H1 (cell line): ENCODE measurements around the gene DUSP2. TPM values are rescaled to one million over a fixed set of nuclear protein-coding genes. Genes with fewer than 3 reads are reported as not detected.

ENCODE experiments used
- CTCF ChIA-PET: fragments of 300-600 bp; sonication (Branson Sonifier 250); formaldehyde crosslinking; loops from one replicate; lab custom pipeline; 2021; ENCODE audit not compliant: partially characterized antibody; lab: Charles Lee
- POLR2A ChIA-PET: fragments of 300-600 bp; sonication (Branson Sonifier 250); formaldehyde crosslinking; loops from one replicate; lab custom pipeline; 2021; ENCODE audit warnings: inconsistent platforms; ENCODE audit not compliant: partially characterized antibody; lab: Charles Lee
- DNase-seq, 2 experiments: peaks; one replicate each; pipeline versions ENCODE4 v3.0.0 to v3.0.0-alpha.2; 2010 to 2022; ENCODE audit warnings: low spot score in 2 of 2, low read depth in 1 of 2, mixed read lengths in 1 of 2
- FAIRE-seq: peaks from 2 replicates; lab custom pipeline; 2011; peaks lifted over from hg19 to GRCh38; lab: Jason Lieb, UNC
- H2AFZ ChIP-seq: 2 replicates; pipeline ENCODE4 v1.8.1; 2012; ENCODE audit warnings: low read length, inconsistent platforms
- H2AK5ac ChIP-seq: 2 replicates; pipeline ENCODE4 v1.6.1; 2013; ENCODE audit warnings: low read depth, low read length
- H2BK120ac ChIP-seq: replicated peaks from 2 replicates; pipeline ENCODE3; 2013; ENCODE audit warnings: low read depth, low read length, inconsistent platforms
- H2BK12ac ChIP-seq: 2 replicates; pipeline ENCODE4 v1.6.1; 2013; ENCODE audit warnings: low read depth, low read length
- H2BK15ac ChIP-seq: 2 replicates; pipeline ENCODE4 v1.6.1; 2013; ENCODE audit warnings: low read length
- H2BK20ac ChIP-seq: 2 replicates; pipeline ENCODE4 v1.6.1; 2013; ENCODE audit warnings: low read length
- H2BK5ac ChIP-seq: 2 replicates; pipeline ENCODE4 v1.6.1; 2013; ENCODE audit warnings: low read depth, low read length
- H3K14ac ChIP-seq: 2 replicates; pipeline ENCODE4 v1.6.1; 2013; ENCODE audit warnings: inconsistent platforms; ENCODE audit not compliant: insufficient read length
- H3K18ac ChIP-seq: 2 replicates; pipeline ENCODE4 v1.6.1; 2013; ENCODE audit warnings: low read length; ENCODE audit errors: extremely low read depth
- H3K23ac ChIP-seq: 2 replicates; pipeline ENCODE4 v1.6.1; 2013; ENCODE audit warnings: inconsistent platforms; ENCODE audit not compliant: insufficient read length
- H3K23me2 ChIP-seq: 2 replicates; pipeline ENCODE4 v1.6.1; 2013; ENCODE audit warnings: low read depth, low read length
- H3K27ac ChIP-seq: 2 replicates; pipeline ENCODE4 v1.6.1; 2011; ENCODE audit warnings: low read depth, low read length, inconsistent platforms
- H3K27me3 ChIP-seq, 4 experiments: replicated peaks in 1 of 4; 1 replicate in 1 of 4; 2 replicates in 3 of 4; pipeline versions ENCODE4 v1.6.1 to v1.8.1; 2011 to 2013; ENCODE audit warnings: low read length in 3 of 4, mild to moderate bottlenecking in 3 of 4, inconsistent platforms in 2 of 4, mixed read lengths in 2 of 4, moderate library complexity in 1 of 4; ENCODE audit not compliant: control insufficient read depth in 3 of 4, insufficient read depth in 3 of 4; ENCODE audit errors: extremely low read depth in 1 of 4
- H3K36me3 ChIP-seq, 4 experiments: 2 replicates each; pipeline versions ENCODE4 v1.6.1 to v1.8.1; 2011 to 2013; ENCODE audit warnings: mild to moderate bottlenecking in 4 of 4, low read length in 3 of 4, moderate library complexity in 2 of 4, control low read depth in 1 of 4, inconsistent platforms in 1 of 4; ENCODE audit not compliant: insufficient read depth in 4 of 4, control insufficient read depth in 2 of 4
- H3K4ac ChIP-seq: replicated peaks from 2 replicates; pipeline ENCODE3; 2013; ENCODE audit warnings: low read length, low read depth, mixed read lengths, inconsistent platforms; ENCODE audit not compliant: insufficient read length
- H3K4me1 ChIP-seq, 4 experiments: replicated peaks in 1 of 4; 1 replicate in 1 of 4; 2 replicates in 3 of 4; pipeline versions ENCODE4 v1.6.1 to v1.8.1; 2011 to 2013; ENCODE audit warnings: low read length in 3 of 4, inconsistent platforms in 2 of 4, mixed read lengths in 1 of 4; ENCODE audit not compliant: insufficient read depth in 4 of 4, control insufficient read depth in 3 of 4
- H3K4me2 ChIP-seq, 2 experiments: 2 replicates each; pipeline versions ENCODE4 v1.6.1 to v1.8.1; 2011 to 2013; ENCODE audit warnings: low read depth in 2 of 2, low read length in 2 of 2, control low read depth in 1 of 2, inconsistent platforms in 1 of 2, mild to moderate bottlenecking in 1 of 2; ENCODE audit not compliant: insufficient read depth in 1 of 2
- H3K4me3 ChIP-seq, 4 experiments: fragments of 200-600, 300-600 bp in 1 of 4; sonication (generic), shearing (Covaris generic), sonication (Bioruptor Twin) in 1 of 4; 2 replicates each; pipeline versions ENCODE4 v1.5.1 to v1.8.1; 2011 to 2016; ENCODE audit warnings: low read length in 4 of 4, low read depth in 3 of 4, control low read depth in 2 of 4, inconsistent platforms in 2 of 4, mild to moderate bottlenecking in 2 of 4, mixed read lengths in 1 of 4, moderate library complexity in 1 of 4; ENCODE audit not compliant: insufficient read depth in 2 of 4; ENCODE audit errors: extremely low read depth in 1 of 4
- H3K56ac ChIP-seq: replicated peaks from 2 replicates; pipeline ENCODE3; 2013; ENCODE audit warnings: low read depth, mild to moderate bottlenecking, mixed read lengths, low read length, inconsistent platforms; ENCODE audit not compliant: insufficient read length
- H3K79me1 ChIP-seq: 2 replicates; pipeline ENCODE4 v1.6.1; 2013; ENCODE audit warnings: low read depth, low read length, control low read depth
- H3K79me2 ChIP-seq, 2 experiments: 2 replicates each; pipeline versions ENCODE4 v1.6.1 to v1.8.1; 2012 to 2013; ENCODE audit warnings: low read length in 2 of 2, mild to moderate bottlenecking in 2 of 2, inconsistent platforms in 1 of 2; ENCODE audit not compliant: insufficient read depth in 2 of 2, control insufficient read depth in 1 of 2
- H3K9ac ChIP-seq, 4 experiments: replicated peaks in 1 of 4; 1 replicate in 1 of 4; 2 replicates in 3 of 4; pipeline versions ENCODE4 v1.6.1 to v1.8.1; 2011 to 2013; ENCODE audit warnings: low read depth in 3 of 4, low read length in 3 of 4, control low read depth in 2 of 4, mild to moderate bottlenecking in 2 of 4, moderate library complexity in 2 of 4, inconsistent platforms in 1 of 4; ENCODE audit errors: extremely low read depth in 1 of 4
- H3K9me3 ChIP-seq, 2 experiments: 2 replicates each; pipeline versions ENCODE4 v1.6.1 to v1.8.1; 2012 to 2013; ENCODE audit warnings: mild to moderate bottlenecking in 2 of 2, moderate library complexity in 2 of 2, control low read depth in 1 of 2, inconsistent platforms in 1 of 2, low read depth in 1 of 2, low read length in 1 of 2, mixed read lengths in 1 of 2; ENCODE audit not compliant: insufficient read depth in 2 of 2
- H4K20me1 ChIP-seq, 2 experiments: replicated peaks in 1 of 2; 2 replicates each; pipeline versions ENCODE3 to v1.8.1; 2011 to 2013; ENCODE audit warnings: inconsistent platforms in 2 of 2, low read length in 2 of 2, mild to moderate bottlenecking in 1 of 2; ENCODE audit not compliant: insufficient read depth in 2 of 2, control insufficient read depth in 1 of 2
- H4K5ac ChIP-seq: 2 replicates; pipeline ENCODE4 v1.6.1; 2013; ENCODE audit warnings: low read length, low read depth, mixed read lengths, inconsistent platforms; ENCODE audit not compliant: insufficient read length
- H4K8ac ChIP-seq: 2 replicates; pipeline ENCODE4 v1.8.0; 2013; ENCODE audit warnings: mild to moderate bottlenecking, moderate library complexity, low read length, inconsistent platforms; ENCODE audit not compliant: insufficient read depth; ENCODE audit errors: extremely low read depth
- H4K91ac ChIP-seq: replicated peaks from 2 replicates; pipeline ENCODE3; 2013; ENCODE audit warnings: low read length, mixed read lengths, inconsistent platforms; ENCODE audit not compliant: insufficient read length
- CREB1 ChIP-seq: IDR thresholded peaks from 2 replicates; pipeline ENCODE4 v1.6.1; 2012; ENCODE audit warnings: inconsistent platforms
- HDAC6 ChIP-seq: IDR thresholded peaks from one replicate; pipeline ENCODE4 v1.7.1; 2012; ENCODE audit warnings: low read depth, mild to moderate bottlenecking, inconsistent platforms, low read length, moderate library complexity
- JUND ChIP-seq: IDR thresholded peaks from 2 replicates; pipeline ENCODE4 v1.6.1; 2011; ENCODE audit warnings: mild to moderate bottlenecking, improper control_type of control experiment, low read length
- KDM1A ChIP-seq: fragments of 200-600, 300-600 bp; sonication (generic); IDR thresholded peaks from 2 replicates; pipeline ENCODE4 v1.7.1; 2016; ENCODE audit warnings: mild to moderate bottlenecking, low read length, borderline replicate concordance
- POU5F1 ChIP-seq: IDR thresholded peaks from 2 replicates; pipeline ENCODE4 v1.6.1; 2011; ENCODE audit warnings: low read depth, mild to moderate bottlenecking, low read length, moderate library complexity
- SIN3A ChIP-seq, 2 experiments: IDR thresholded peaks in 1 of 2; conservative IDR thresholded peaks in 1 of 2; 2 replicates each; pipeline ENCODE4 v1.6.1; 2011 to 2012; ENCODE audit warnings: low read length in 2 of 2, improper control_type of control experiment in 1 of 2, low read depth in 1 of 2, mild to moderate bottlenecking in 1 of 2
- SP2 ChIP-seq: IDR thresholded peaks from 2 replicates; pipeline ENCODE4 v1.6.1; 2012; ENCODE audit warnings: mild to moderate bottlenecking, low read length, inconsistent platforms
- SP4 ChIP-seq: IDR thresholded peaks from 2 replicates; pipeline ENCODE4 v1.6.1; 2012; ENCODE audit warnings: low read length, inconsistent platforms
- WGBS, 2 experiments: shearing (Covaris generic) in 1 of 2; methylation state at CpG; one replicate each; pipeline versions ENCODE4 v1.1.6 to v1.1.7; 2013 to 2015; ENCODE audit warnings: low lambda C conversion rate in 2 of 2, mixed read lengths in 2 of 2, inconsistent platforms in 1 of 2, low coverage in 1 of 2, missing lambda C conversion rate in 1 of 2; ENCODE audit not compliant: insufficient replicate concordance in 2 of 2, insufficient coverage in 1 of 2, insufficient read length in 1 of 2; ENCODE audit errors: extremely low coverage in 1 of 2, missing lambda C conversion rate in 1 of 2; 5-methylcytosine and 5-hydroxymethylcytosine counted together
- polyA plus RNA-seq, 7 experiments: library from polyadenylated mRNA; depleted of rRNA in 3 of 7; stranded (reverse) in 5 of 7; unstranded in 2 of 7; fragments of >200 nt in 5 of 7; fragments of 200-250 nt in 2 of 7; gene quantifications; 1 replicate in 5 of 7; 2 replicates in 1 of 7; 4 replicates in 1 of 7; pipeline versions ENCODE4 v1.2.1 to v1.2.3, GENCODE V29; 2011 to 2013; ENCODE audit warnings: missing spikeins in 2 of 7, mixed read lengths in 2 of 7
- total RNA-seq: library from RNA; stranded (reverse); fragmentation: NEBNext Ultra II Directional; extraction: Animal tissue kit (Norgen Biotek cat#: 25700); gene quantifications from 2 replicates; pipeline ENCODE4 v1.2.1, GENCODE V29; 2021
- TF ChIP-seq, protein P1 (sequence below), 3 experiments: IDR thresholded peaks; 1 replicate in 2 of 3; 2 replicates in 1 of 3; pipeline versions ENCODE4 v1.5.1 to v1.6.1; 2011; ENCODE audit warnings: low read length in 3 of 3, mild to moderate bottlenecking in 3 of 3, inconsistent platforms in 2 of 3, low read depth in 1 of 3, moderate library complexity in 1 of 3; ENCODE audit not compliant: insufficient read depth in 1 of 3; ENCODE audit errors: control extremely low read depth in 1 of 3

The DUSP2 gene
- total and polyA plus RNA-seq, 2 of the 8 experiments (the other 6 are each of a cell fraction or from before 2014, with no cell fraction given) = 10.1 to 10.4 TPM

DNA sequence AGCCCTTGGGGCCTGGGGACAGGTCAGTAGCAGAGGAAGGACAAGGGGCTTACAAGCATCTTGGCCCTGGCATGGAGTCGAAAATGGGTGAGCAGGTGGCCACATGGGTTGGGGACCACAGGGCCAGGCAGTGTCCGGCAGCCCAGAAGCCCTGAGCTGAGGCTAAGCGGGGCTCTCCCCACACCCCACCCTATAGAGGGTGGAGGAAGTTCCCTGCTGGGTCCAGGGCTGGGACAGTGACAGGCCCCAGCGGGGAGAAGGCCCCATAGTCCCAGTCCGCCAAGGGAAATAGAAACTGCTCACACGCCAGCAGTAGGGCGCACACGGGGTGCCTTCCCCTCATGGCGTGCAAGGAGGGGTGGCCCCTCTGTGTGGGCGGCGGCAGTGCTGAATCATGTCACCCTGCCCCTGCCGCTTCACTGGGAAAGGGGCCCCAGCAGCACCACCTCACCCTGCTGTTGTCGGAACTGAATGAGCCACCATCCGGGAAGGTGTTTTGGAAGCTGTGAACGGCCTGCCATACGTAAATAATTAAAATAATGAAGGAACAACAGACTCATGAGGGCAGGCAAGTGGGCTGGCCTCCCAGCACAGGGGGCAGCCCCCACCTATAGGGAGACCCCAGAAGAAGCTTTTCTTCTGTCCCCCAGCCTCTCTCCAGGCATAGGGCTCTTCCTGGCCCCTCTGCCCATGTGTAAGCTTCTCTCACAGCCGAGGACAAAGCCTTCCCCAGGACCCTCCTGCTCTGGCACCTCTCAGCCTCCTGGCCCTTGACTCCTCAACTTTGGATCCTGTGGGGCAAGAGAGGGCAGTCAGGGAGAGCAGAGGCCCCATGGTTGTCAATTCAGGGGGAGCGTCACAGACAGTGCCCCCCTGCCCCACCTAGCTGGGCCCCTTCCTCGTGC is 12.7 kb upstream of the DUSP2 start:
- Histone ChIP-seq H3K23me2 (no peaks in the 10 kb centered on the region; the same call in 1 of the 2 replicates), H2BK120ac (no peak overlapping the region), H3K23ac (no peak overlapping the region), H3K27ac (no peak overlapping the region), H3K4me3 (no peak overlapping the region), H3K56ac (peak overlapping the region; percentile 4), H3K14ac (no peak overlapping the region), H4K8ac (no peak overlapping the region), H2AK5ac (no peak overlapping the region), H3K9me3 (no peaks in the 10 kb centered on the region), H2BK15ac (no peak overlapping the region), H3K36me3 (no peaks in the 10 kb centered on the region), H3K27me3 (no peaks in the 10 kb centered on the region; a peak in 1 of 7 replicates), H3K4me1 (peaks cover 0 to 9% (median 1%) of the 10 kb centered on the region in 4 experiments; a peak in 3 of 7 replicates), H3K79me2 (no peaks in the 10 kb centered on the region), H3K18ac (peak overlapping the region; percentile 19), H2BK20ac (no peak overlapping the region), H2AFZ (no peak overlapping the region), H4K20me1 (no peaks in the 10 kb centered on the region), H2BK12ac (peak overlapping the region; percentile 60; the same call in 1 of the 2 replicates), H3K9ac (no peak overlapping the region), H3K79me1 (no peaks in the 10 kb centered on the region), H3K4ac (no peak overlapping the region), H3K4me2 (no peak overlapping the region), H2BK5ac (0 out of 2 replicates have a peak overlapping the region, but pooled peaks have one; percentile 44), H4K5ac (no peak overlapping the region), H4K91ac (peak overlapping the region; percentile 47)
- FAIRE-seq (no peak), DNase-seq (no peak)
- POLR2A ChIA-PET = interaction anchor here (1.5 kb wide), 1 partner anchor 14 kb away, joined by 3 read pairs; no protein-coding TSS in a partner anchor
- CTCF ChIA-PET = interaction anchor here (1.0 to 2.9 kb wide), 5 partner anchors 11 to 41 kb away, joined by 3 to 15 read pairs (median 7); partner anchors contain the start of genes ADRA2B and ASTL
- WGBS, 2 experiments = 89% methylated on average over 19 of the region's 19 CpGs; no CpG with 5 or more reads in 1 of the 2 experiments
- TF ChIP-seq HDAC6 = no peak
- no peak for TF ChIP-seq POU5F1
- no peak for TF ChIP-seq SP2
- TF ChIP-seq, protein P1, sequence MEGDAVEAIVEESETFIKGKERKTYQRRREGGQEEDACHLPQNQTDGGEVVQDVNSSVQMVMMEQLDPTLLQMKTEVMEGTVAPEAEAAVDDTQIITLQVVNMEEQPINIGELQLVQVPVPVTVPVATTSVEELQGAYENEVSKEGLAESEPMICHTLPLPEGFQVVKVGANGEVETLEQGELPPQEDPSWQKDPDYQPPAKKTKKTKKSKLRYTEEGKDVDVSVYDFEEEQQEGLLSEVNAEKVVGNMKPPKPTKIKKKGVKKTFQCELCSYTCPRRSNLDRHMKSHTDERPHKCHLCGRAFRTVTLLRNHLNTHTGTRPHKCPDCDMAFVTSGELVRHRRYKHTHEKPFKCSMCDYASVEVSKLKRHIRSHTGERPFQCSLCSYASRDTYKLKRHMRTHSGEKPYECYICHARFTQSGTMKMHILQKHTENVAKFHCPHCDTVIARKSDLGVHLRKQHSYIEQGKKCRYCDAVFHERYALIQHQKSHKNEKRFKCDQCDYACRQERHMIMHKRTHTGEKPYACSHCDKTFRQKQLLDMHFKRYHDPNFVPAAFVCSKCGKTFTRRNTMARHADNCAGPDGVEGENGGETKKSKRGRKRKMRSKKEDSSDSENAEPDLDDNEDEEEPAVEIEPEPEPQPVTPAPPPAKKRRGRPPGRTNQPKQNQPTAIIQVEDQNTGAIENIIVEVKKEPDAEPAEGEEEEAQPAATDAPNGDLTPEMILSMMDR (IDR thresholded peaks at IDR 0.05; ENCODE audit: control extremely low read depth in 1 of 3, insufficient read depth in 1 of 3, low read depth in 1 of 3, low read length in 3 of 3) = no peak
- no peak for TF ChIP-seq JUND
- TF ChIP-seq SIN3A (conservative IDR thresholded peaks at IDR 0.05 in 1 of 2, IDR thresholded peaks at IDR 0.05 in 1 of 2; ENCODE audit: low read depth in 1 of 2, low read length in 2 of 2) = no peak
- TF ChIP-seq SP4 = no peak
- no peak for TF ChIP-seq KDM1A
- no peak for TF ChIP-seq CREB1
